ENCODE data around the gene PAFAH1B1.

PAFAH1B1 gene

GRCh38 chr17:2691965-2692780, 98.7 kb downstream of the PAFAH1B1 start:
- no peak overlapping the region for H3K4me3 ChIP-seq (ENCODE audit: low read depth, low read length)
- in situ Hi-C loops (cut with HindIII; ENCODE audit: low pct_ligation_motif_present, low sequenced_read_pairs): no loop called here
- no peaks in the 10 kb centered on the region for H3K27me3 ChIP-seq (replicated peaks)
- peaks cover 40% of the 10 kb centered on the region for H3K36me3 ChIP-seq (replicated peaks)
- DNase-seq: no peak
- no peak overlapping the region for H3K27ac ChIP-seq
- TF ChIP-seq CTCF (IDR thresholded peaks at IDR 0.05; ENCODE audit: low read depth, low read length, missing control alignments): no peak

- no peak for DNase-seq
- Histone ChIP-seq H3K27ac (no peak overlapping the region), H3K27me3 (replicated peaks) (no peaks in the 10 kb centered on the region), H3K36me3 (replicated peaks) (peaks cover 41% of the 10 kb centered on the region), H3K4me3 (ENCODE audit: low read depth, low read length) (no peak overlapping the region)
- in situ Hi-C loops (cut with HindIII; ENCODE audit: low pct_ligation_motif_present, low sequenced_read_pairs): no loop called here
- no peak for TF ChIP-seq CTCF (IDR thresholded peaks at IDR 0.05; ENCODE audit: low read depth, low read length, missing control alignments)
Observed at GRCh38 chr17:2692781-2693135, 99.3 kb downstream of the PAFAH1B1 start.

GRCh38 chr17:2693561-2694380, 100.3 kb downstream of the PAFAH1B1 start:
- no peaks in the 10 kb centered on the region for H3K27me3 ChIP-seq (replicated peaks)
- TF ChIP-seq CTCF (IDR thresholded peaks at IDR 0.05; ENCODE audit: low read depth, low read length, missing control alignments): no peak
- H3K4me3 ChIP-seq (ENCODE audit: low read depth, low read length): no peak overlapping the region
- H3K36me3 ChIP-seq (replicated peaks): peaks cover 51% of the 10 kb centered on the region
- DNase-seq: no peak
- in situ Hi-C loops (cut with HindIII; ENCODE audit: low pct_ligation_motif_present, low sequenced_read_pairs): no loop called here
- no peak overlapping the region for H3K27ac ChIP-seq

- no peak for TF ChIP-seq CTCF (IDR thresholded peaks at IDR 0.05; ENCODE audit: low read depth, low read length, missing control alignments)
- DNase-seq: no peak
- H3K4me3 ChIP-seq (ENCODE audit: low read depth, low read length): no peak overlapping the region
- in situ Hi-C loops (cut with HindIII; ENCODE audit: low pct_ligation_motif_present, low sequenced_read_pairs): no loop called here
- peaks cover 56% of the 10 kb centered on the region for H3K36me3 ChIP-seq (replicated peaks)
- no peaks in the 10 kb centered on the region for H3K27me3 ChIP-seq (replicated peaks)
- no peak overlapping the region for H3K27ac ChIP-seq
Observed at GRCh38 chr17:2694381-2695242, 101.2 kb downstream of the PAFAH1B1 start.

GRCh38 chr17:2695243-2695960, 101.9 kb downstream of the PAFAH1B1 start:
- in situ Hi-C loops (cut with HindIII; ENCODE audit: low pct_ligation_motif_present, low sequenced_read_pairs): no loop called here
- TF ChIP-seq CTCF (IDR thresholded peaks at IDR 0.05; ENCODE audit: low read depth, low read length, missing control alignments): no peak
- no peak overlapping the region for H3K27ac ChIP-seq
- no peak for DNase-seq
- no peak overlapping the region for H3K4me3 ChIP-seq (ENCODE audit: low read depth, low read length)
- H3K27me3 ChIP-seq (replicated peaks): no peaks in the 10 kb centered on the region
- H3K36me3 ChIP-seq (replicated peaks): peaks cover 58% of the 10 kb centered on the region
